ENCODE results near the gene BMPR1B. TPM values are rescaled to one million over a fixed set of nuclear protein-coding genes. Genes with fewer than 3 reads are reported as not detected.

Gene BMPR1B
- total and polyA plus RNA-seq, 4 donors: 11.8 to 30.1 (median 16.7) TPM

DNA sequence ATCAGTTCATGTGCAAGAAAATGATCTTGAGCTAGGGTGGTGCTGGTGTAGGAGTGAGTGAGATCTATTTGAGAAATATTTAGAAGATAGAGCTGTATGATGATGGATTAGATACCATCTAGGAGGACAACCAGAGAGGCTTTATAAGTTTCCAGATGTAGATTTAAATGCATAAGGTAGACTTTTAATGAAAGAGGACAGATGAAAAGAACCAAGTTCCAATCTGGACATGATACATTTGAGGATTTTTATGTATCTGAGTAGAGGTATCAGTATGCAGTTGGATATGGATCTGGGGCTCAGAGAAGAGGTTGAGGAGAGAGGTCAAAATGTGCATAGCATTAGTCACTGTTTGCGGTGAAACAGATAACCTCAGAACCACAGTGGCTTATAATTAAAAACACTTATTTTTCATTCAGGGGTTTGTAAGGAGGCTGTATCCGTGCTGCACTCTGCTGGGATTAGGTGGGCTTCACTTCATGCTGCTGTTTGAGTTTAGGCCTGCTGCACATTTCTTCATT, 348.7 kb downstream of the BMPR1B start:
- H3K4me1 ChIP-seq (ENCODE audit: control insufficient read depth, insufficient read depth, low read length): no peaks in the 10 kb centered on the region
- H3K9me3 ChIP-seq (ENCODE audit: control insufficient read depth, insufficient read depth, low read length): no peaks in the 10 kb centered on the region
- no peak for DNase-seq (ENCODE audit: low read depth in 4 of 6, low spot score in 6 of 6)
- no peak overlapping the region for H3K4me3 ChIP-seq (ENCODE audit: low read depth, low read length)
- H3K36me3 ChIP-seq (ENCODE audit: control insufficient read depth, insufficient read depth, low read length): no peaks in the 10 kb centered on the region
- H3K27ac ChIP-seq (ENCODE audit: low read depth, low read length): no peak overlapping the region
- no peaks in the 10 kb centered on the region for H3K27me3 ChIP-seq (ENCODE audit: control insufficient read depth, insufficient read depth, low read length)
- no CpG with 5 or more reads among the region's 2 CpGs for WGBS (ENCODE audit: insufficient coverage)

- no peaks in the 10 kb centered on the region for H3K4me1 ChIP-seq (ENCODE audit: control insufficient read depth, insufficient read depth, low read length)
- DNase-seq (ENCODE audit: low read depth in 4 of 6, low spot score in 6 of 6): no peak
- H3K27ac ChIP-seq (ENCODE audit: low read depth, low read length): no peak overlapping the region
- no peak overlapping the region for H3K4me3 ChIP-seq (ENCODE audit: low read depth, low read length)
- H3K9me3 ChIP-seq (ENCODE audit: control insufficient read depth, insufficient read depth, low read length): no peaks in the 10 kb centered on the region
- no peaks in the 10 kb centered on the region for H3K36me3 ChIP-seq (ENCODE audit: control insufficient read depth, insufficient read depth, low read length)
- H3K27me3 ChIP-seq (ENCODE audit: control insufficient read depth, insufficient read depth, low read length): no peaks in the 10 kb centered on the region
Measured at GRCh38 chr4:95107004-95107403, 349.2 kb downstream of the BMPR1B start.

- Histone ChIP-seq H3K4me1 (ENCODE audit: control insufficient read depth, insufficient read depth, low read length) (no peaks in the 10 kb centered on the region), H3K4me3 (ENCODE audit: low read depth, low read length) (no peak overlapping the region), H3K36me3 (ENCODE audit: control insufficient read depth, insufficient read depth, low read length) (no peaks in the 10 kb centered on the region), H3K27me3 (ENCODE audit: control insufficient read depth, insufficient read depth, low read length) (no peaks in the 10 kb centered on the region), H3K9me3 (ENCODE audit: control insufficient read depth, insufficient read depth, low read length) (no peaks in the 10 kb centered on the region), H3K27ac (ENCODE audit: low read depth, low read length) (no peak overlapping the region)
- WGBS (ENCODE audit: insufficient coverage): 93% methylated on average over 3 of the region's 4 CpGs
- peak in 1 of 6 donors; percentile 19 for DNase-seq (ENCODE audit: low read depth in 4 of 6, low spot score in 6 of 6)
Measured at GRCh38 chr4:95107635-95108034, 349.9 kb downstream of the BMPR1B start.

GRCh38 chr4:95108883-95109421, 351.2 kb downstream of the BMPR1B start:
- no peaks in the 10 kb centered on the region for H3K27me3 ChIP-seq (ENCODE audit: control insufficient read depth, insufficient read depth, low read length)
- no peaks in the 10 kb centered on the region for H3K4me1 ChIP-seq (ENCODE audit: control insufficient read depth, insufficient read depth, low read length)
- WGBS (ENCODE audit: insufficient coverage): no CpG with 5 or more reads among the region's 1 CpG
- no peaks in the 10 kb centered on the region for H3K36me3 ChIP-seq (ENCODE audit: control insufficient read depth, insufficient read depth, low read length)
- H3K9me3 ChIP-seq (ENCODE audit: control insufficient read depth, insufficient read depth, low read length): no peaks in the 10 kb centered on the region
- no peak overlapping the region for H3K4me3 ChIP-seq (ENCODE audit: low read depth, low read length)
- DNase-seq (ENCODE audit: low read depth in 4 of 6, low spot score in 6 of 6): no peak
- no peak overlapping the region for H3K27ac ChIP-seq (ENCODE audit: low read depth, low read length)

GRCh38 chr4:95114521-95114920, 356.8 kb downstream of the BMPR1B start:
- 94% methylated on average over 2 of the region's 3 CpGs for WGBS (ENCODE audit: insufficient coverage)
- DNase-seq (ENCODE audit: low read depth in 4 of 6, low spot score in 6 of 6): no peak
- Histone ChIP-seq H3K36me3 (ENCODE audit: control insufficient read depth, insufficient read depth, low read length) (no peaks in the 10 kb centered on the region), H3K4me3 (ENCODE audit: low read depth, low read length) (no peak overlapping the region), H3K4me1 (ENCODE audit: control insufficient read depth, insufficient read depth, low read length) (no peaks in the 10 kb centered on the region), H3K27ac (ENCODE audit: low read depth, low read length) (no peak overlapping the region), H3K9me3 (ENCODE audit: control insufficient read depth, insufficient read depth, low read length) (no peaks in the 10 kb centered on the region), H3K27me3 (ENCODE audit: control insufficient read depth, insufficient read depth, low read length) (no peaks in the 10 kb centered on the region)

GRCh38 chr4:95118497-95118896, 360.7 kb downstream of the BMPR1B start:
- 73% methylated on average over 5 of the region's 6 CpGs for WGBS (ENCODE audit: insufficient coverage)

GRCh38 chr4:95120456-95120855, 362.7 kb downstream of the BMPR1B start:
- Histone ChIP-seq H3K27me3 (ENCODE audit: control insufficient read depth, insufficient read depth, low read length) (no peaks in the 10 kb centered on the region), H3K4me1 (ENCODE audit: control insufficient read depth, insufficient read depth, low read length) (no peaks in the 10 kb centered on the region), H3K27ac (ENCODE audit: low read depth, low read length) (no peak overlapping the region), H3K9me3 (ENCODE audit: control insufficient read depth, insufficient read depth, low read length) (no peaks in the 10 kb centered on the region), H3K4me3 (ENCODE audit: low read depth, low read length) (no peak overlapping the region), H3K36me3 (ENCODE audit: control insufficient read depth, insufficient read depth, low read length) (peaks cover 3% of the 10 kb centered on the region)
- no peak for DNase-seq (ENCODE audit: low read depth in 4 of 6, low spot score in 6 of 6)
- no CpG with 5 or more reads among the region's 2 CpGs for WGBS (ENCODE audit: insufficient coverage)

More at GRCh38 chr4:95118497-95118896, 360.7 kb downstream of the BMPR1B start:
- Histone ChIP-seq H3K27ac (ENCODE audit: low read depth, low read length) (no peak overlapping the region), H3K4me3 (ENCODE audit: low read depth, low read length) (no peak overlapping the region), H3K9me3 (ENCODE audit: control insufficient read depth, insufficient read depth, low read length) (no peaks in the 10 kb centered on the region), H3K27me3 (ENCODE audit: control insufficient read depth, insufficient read depth, low read length) (no peaks in the 10 kb centered on the region), H3K4me1 (ENCODE audit: control insufficient read depth, insufficient read depth, low read length) (no peaks in the 10 kb centered on the region), H3K36me3 (ENCODE audit: control insufficient read depth, insufficient read depth, low read length) (peaks cover 3% of the 10 kb centered on the region)
- DNase-seq (ENCODE audit: low read depth in 4 of 6, low spot score in 6 of 6): no peak

GRCh38 chr4:95122001-95122400, 364.2 kb downstream of the BMPR1B start:
- Histone ChIP-seq H3K9me3 (ENCODE audit: control insufficient read depth, insufficient read depth, low read length) (no peaks in the 10 kb centered on the region), H3K4me1 (ENCODE audit: control insufficient read depth, insufficient read depth, low read length) (no peaks in the 10 kb centered on the region), H3K36me3 (ENCODE audit: control insufficient read depth, insufficient read depth, low read length) (peaks cover 3% of the 10 kb centered on the region), H3K4me3 (ENCODE audit: low read depth, low read length) (no peak overlapping the region), H3K27ac (ENCODE audit: low read depth, low read length) (no peak overlapping the region), H3K27me3 (ENCODE audit: control insufficient read depth, insufficient read depth, low read length) (no peaks in the 10 kb centered on the region)
- no peak for DNase-seq (ENCODE audit: low read depth in 4 of 6, low spot score in 6 of 6)
- 74% methylated on average over 8 of the region's 9 CpGs for WGBS (ENCODE audit: insufficient coverage)

- DNase-seq (ENCODE audit: low read depth in 4 of 6, low spot score in 6 of 6): peak; percentile 29 to 93 (median 40)
- Histone ChIP-seq H3K27ac (ENCODE audit: low read depth, low read length) (no peak overlapping the region), H3K27me3 (ENCODE audit: control insufficient read depth, insufficient read depth, low read length) (no peaks in the 10 kb centered on the region)
Measured at GRCh38 chr4:95124906-95125504, 367.2 kb downstream of the BMPR1B start.

GRCh38 chr4:95129031-95129430, 371.3 kb downstream of the BMPR1B start:
- no peaks in the 10 kb centered on the region for H3K36me3 ChIP-seq (ENCODE audit: control insufficient read depth, insufficient read depth, low read length)
- no peak overlapping the region for H3K27ac ChIP-seq (ENCODE audit: low read depth, low read length)
- H3K27me3 ChIP-seq (ENCODE audit: control insufficient read depth, insufficient read depth, low read length): no peaks in the 10 kb centered on the region
- no peaks in the 10 kb centered on the region for H3K4me1 ChIP-seq (ENCODE audit: control insufficient read depth, insufficient read depth, low read length)
- peak in 2 of 6 donors; percentile 12 to 66 for DNase-seq (ENCODE audit: low read depth in 4 of 6, low spot score in 6 of 6)
- WGBS (ENCODE audit: insufficient coverage): 60% methylated on average over 1 of the region's 4 CpGs
- H3K4me3 ChIP-seq (ENCODE audit: low read depth, low read length): no peak overlapping the region
- no peaks in the 10 kb centered on the region for H3K9me3 ChIP-seq (ENCODE audit: control insufficient read depth, insufficient read depth, low read length)

More at GRCh38 chr4:95124906-95125504, 367.2 kb downstream of the BMPR1B start:
- Histone ChIP-seq H3K4me3 (ENCODE audit: low read depth, low read length) (no peak overlapping the region), H3K4me1 (ENCODE audit: control insufficient read depth, insufficient read depth, low read length) (no peaks in the 10 kb centered on the region), H3K9me3 (ENCODE audit: control insufficient read depth, insufficient read depth, low read length) (no peaks in the 10 kb centered on the region), H3K36me3 (ENCODE audit: control insufficient read depth, insufficient read depth, low read length) (peaks cover 3% of the 10 kb centered on the region)
- 33% methylated on average over 1 of the region's 4 CpGs for WGBS (ENCODE audit: insufficient coverage)
